Measurements from ENCODE around the gene SORCS2. TPM values are rescaled to one million over a fixed set of nuclear protein-coding genes. Genes with fewer than 3 reads are reported as not detected.

SORCS2 gene
- polyA plus RNA-seq, 1 of the 3 experiments (the other 2 are of a cell fraction) = 1.6 TPM

GRCh38 chr4:7352486-7352885 is 160.1 kb downstream of the SORCS2 start:
- H3K79me2 ChIP-seq (ENCODE audit: insufficient read depth) = no peaks in the 10 kb centered on the region
- H3K9ac ChIP-seq = no peak overlapping the region
- H3F3A ChIP-seq (replicated peaks; ENCODE audit: insufficient read depth) = peaks cover 4% of the 10 kb centered on the region
- no peak overlapping the region for H3K27ac ChIP-seq (ENCODE audit: low read depth in 2 of 2, low read length in 1 of 2)
- H2AFZ ChIP-seq (ENCODE audit: low read depth) = no peak overlapping the region
- H3K4me1 ChIP-seq (ENCODE audit: control insufficient read depth in 1 of 2, insufficient read depth in 2 of 2, low read depth in 1 of 2, low read length in 1 of 2) = peaks cover 6 to 7% of the 10 kb centered on the region in 2 experiments; a peak in 1 of 4 replicates
- ChIA-PET POLR2A (no interaction called here), CTCF (no interaction called here)
- H4K20me1 ChIP-seq (ENCODE audit: insufficient read depth) = no peaks in the 10 kb centered on the region
- H3K9me2 ChIP-seq = no peaks in the 10 kb centered on the region
- H3K9me3 ChIP-seq = no peaks in the 10 kb centered on the region
- H3K4me2 ChIP-seq = no peak overlapping the region
- no peak for TF ChIP-seq GATA2 (CRISPR knock-in tag; IDR thresholded peaks at IDR 0.05)
- TF ChIP-seq CTCF (IDR thresholded peaks at IDR 0.05) = no peak
- no peak for TF ChIP-seq ELF1 (IDR thresholded peaks at IDR 0.05)
- TF ChIP-seq PBX3 (IDR thresholded peaks at IDR 0.05) = no peak
- no peak for TF ChIP-seq IRF3 (IDR thresholded peaks at IDR 0.05; ENCODE audit: low read depth, low read length)
- TF ChIP-seq ZBTB33 (IDR thresholded peaks at IDR 0.05; ENCODE audit: borderline replicate concordance, low read depth) = no peak
- TF ChIP-seq SIN3A (IDR thresholded peaks at IDR 0.05; ENCODE audit: borderline replicate concordance, low read depth, low read length) = no peak
- no peak for TF ChIP-seq RFX5 (IDR thresholded peaks at IDR 0.05; ENCODE audit: low read length)
- TF ChIP-seq POLR2AphosphoS5 (IDR thresholded peaks at IDR 0.05; ENCODE audit: low read depth, low read length) = no peak
- TF ChIP-seq TAF1 (IDR thresholded peaks at IDR 0.05; ENCODE audit: borderline replicate concordance, low read depth, low read length) = no peak
- TF ChIP-seq RCOR1 (IDR thresholded peaks at IDR 0.05; ENCODE audit: low read length) = no peak
- TF ChIP-seq SMC3 (IDR thresholded peaks at IDR 0.05; ENCODE audit: low read depth, low read length) = no peak
- TF ChIP-seq NFIC (IDR thresholded peaks at IDR 0.05; ENCODE audit: borderline replicate concordance) = no peak
- TF ChIP-seq MAX (IDR thresholded peaks at IDR 0.05; ENCODE audit: low read depth) = no peak
- no peak for TF ChIP-seq USF1 (IDR thresholded peaks at IDR 0.05; ENCODE audit: borderline replicate concordance, low read depth)
- TF ChIP-seq EP300 (IDR thresholded peaks at IDR 0.05; ENCODE audit: borderline replicate concordance in 1 of 2, low read depth in 1 of 2, low read length in 1 of 2) = no peak
- TF ChIP-seq TCF12 (IDR thresholded peaks at IDR 0.05) = no peak
- no peak for TF ChIP-seq JUND (IDR thresholded peaks at IDR 0.05)
- WGBS (ENCODE audit: low lambda C conversion rate) = 70% methylated on average over 6 of the region's 6 CpGs
- H3K27me3 ChIP-seq (ENCODE audit: insufficient read depth) = no peaks in the 10 kb centered on the region
- no peaks in the 10 kb centered on the region for H3K36me3 ChIP-seq (replicated peaks in 1 of 2; ENCODE audit: control insufficient read depth in 1 of 2, insufficient read depth in 2 of 2, low read length in 1 of 2)
- DNase-seq = no peak
- H3K4me3 ChIP-seq (ENCODE audit: low read depth in 2 of 2, low read length in 1 of 2) = no peak overlapping the region

Data from SK-N-SH (cell line).